Measurements from ENCODE around the gene UROD.

DNA sequence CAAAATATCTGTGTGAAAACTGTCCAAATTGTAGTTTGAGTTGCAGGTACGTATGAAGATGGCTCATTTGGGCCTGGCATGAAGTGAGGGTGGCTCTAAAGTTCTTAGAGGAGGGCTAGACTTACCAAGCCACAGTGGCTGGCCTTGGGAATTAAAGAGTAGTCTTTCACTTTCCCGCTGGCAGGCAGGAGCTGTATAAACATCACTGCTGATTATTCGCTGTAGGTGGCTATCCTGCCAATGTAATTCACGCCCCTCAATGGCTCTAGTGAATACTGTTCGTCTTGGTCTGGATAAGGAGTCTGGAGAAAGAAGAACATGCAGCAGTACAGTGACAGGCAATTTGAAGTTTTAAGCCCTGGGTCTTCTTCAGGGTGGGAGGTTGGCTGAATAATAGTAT, 31.0 kb downstream of the UROD start:
- no peak for TF ChIP-seq CTCF (IDR thresholded peaks at IDR 0.05; ENCODE audit: low read depth, low read length)
- TF ChIP-seq EZH2phosphoT487 (IDR thresholded peaks at IDR 0.05; ENCODE audit: low read depth): no peak

Data from OCI-LY3 (cell line).